ENCODE results near the gene CELF2.

CELF2 gene

DNA sequence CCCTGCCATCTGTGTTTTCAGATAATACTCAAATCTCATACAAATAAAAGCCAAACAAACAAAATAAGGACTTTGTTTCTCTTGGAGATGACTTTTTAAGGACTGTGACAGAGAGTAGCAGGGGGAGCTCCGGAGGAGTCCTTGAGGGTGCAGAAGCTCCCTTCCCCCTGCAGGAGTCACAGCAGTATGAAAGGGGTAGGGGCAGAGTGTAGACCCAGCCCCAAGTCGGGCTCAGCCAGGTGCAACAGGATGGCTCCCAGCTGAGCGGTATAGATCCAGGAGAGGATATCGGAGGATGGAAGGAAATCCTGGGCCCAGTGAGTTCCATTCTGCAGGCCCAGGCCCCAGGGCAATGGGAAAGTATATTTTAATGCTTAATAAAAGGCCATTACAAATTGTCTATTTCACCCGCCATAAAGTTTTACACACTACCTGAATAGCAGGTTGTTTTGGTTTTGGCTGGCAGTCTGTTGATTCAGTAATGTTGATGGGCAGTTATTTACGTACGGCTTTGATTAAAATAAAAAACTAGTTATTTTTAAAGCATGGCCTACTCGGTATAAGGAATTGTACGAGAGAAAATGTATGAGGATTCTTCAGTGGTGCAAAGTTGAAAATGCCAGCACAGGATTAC lies 206.0 kb downstream of the CELF2 start (continued):
- no peak for TF ChIP-seq ZNF23 (tag by site-specific recombination; IDR thresholded peaks at IDR 0.05; ENCODE audit: borderline replicate concordance)
- TF ChIP-seq WT1 (tag by site-specific recombination; IDR thresholded peaks at IDR 0.05) = no peak
- no peak for TF ChIP-seq ZNF610 (tag by site-specific recombination; IDR thresholded peaks at IDR 0.05; ENCODE audit: borderline replicate concordance)

DNA sequence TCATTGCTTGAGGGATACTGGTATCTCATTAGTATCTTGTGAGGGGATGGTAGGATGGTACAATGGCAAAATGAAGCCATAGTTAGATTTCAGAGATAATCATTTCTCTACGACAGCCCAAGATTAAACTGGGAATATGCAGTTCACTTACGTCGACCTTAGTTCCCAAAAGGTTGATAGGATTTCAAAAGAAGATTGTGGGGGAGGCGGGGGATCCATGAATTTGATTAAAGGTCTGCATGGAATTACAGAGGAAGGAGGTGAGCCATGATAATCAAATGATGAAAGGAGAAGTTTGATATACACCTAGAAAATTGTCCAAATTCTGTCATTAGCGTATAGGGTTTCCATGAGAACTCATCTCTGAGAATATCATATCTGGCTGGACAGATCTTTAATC lies 206.6 kb downstream of the CELF2 start:
- Histone ChIP-seq H3K4me3 (ENCODE audit: low read depth, low read length) (no peak overlapping the region), H3K27ac (ENCODE audit: extremely low read depth, low read depth, low read length) (no peak overlapping the region), H3K9me3 (ENCODE audit: control insufficient read depth, insufficient read depth, low read depth, low read length) (no peaks in the 10 kb centered on the region), H3K36me3 (ENCODE audit: control insufficient read depth in 2 of 2, insufficient read depth in 1 of 2, low read length in 2 of 2) (no peaks in the 10 kb centered on the region), H3K4me1 (ENCODE audit: control insufficient read depth, insufficient read depth, low read length) (no peaks in the 10 kb centered on the region)
- TF ChIP-seq ZSCAN23 (tag by site-specific recombination; IDR thresholded peaks at IDR 0.05) (no peak), TSHZ1 (tag by site-specific recombination; IDR thresholded peaks at IDR 0.05; ENCODE audit: borderline replicate concordance) (no peak), ZBTB6 (tag by site-specific recombination; IDR thresholded peaks at IDR 0.05) (no peak), ZNF677 (tag by site-specific recombination; IDR thresholded peaks at IDR 0.05) (no peak), HOXD13 (CRISPR knock-in tag; IDR thresholded peaks at IDR 0.05; ENCODE audit: borderline replicate concordance) (no peak), ZNF280C (tag by site-specific recombination; IDR thresholded peaks at IDR 0.05) (no peak), ZNF510 (tag by site-specific recombination; IDR thresholded peaks at IDR 0.05; ENCODE audit: insufficient replicate concordance) (no peak), ZBTB1 (tag by site-specific recombination; IDR thresholded peaks at IDR 0.05) (no peak), PRDM6 (tag by site-specific recombination; IDR thresholded peaks at IDR 0.05) (no peak), ZNF148 (tag by site-specific recombination; IDR thresholded peaks at IDR 0.05; ENCODE audit: borderline replicate concordance) (no peak), GLIS1 (tag by site-specific recombination; IDR thresholded peaks at IDR 0.05) (no peak)
- ChIA-PET POLR2A (no interaction called here), CTCF (no interaction called here)
